H1 (cell line): ENCODE measurements around the gene VAT1L. TPM values are rescaled to one million over a fixed set of nuclear protein-coding genes. Genes with fewer than 3 reads are reported as not detected.

ENCODE experiments used
- CTCF ChIA-PET: fragments of 300-600 bp; sonication (Branson Sonifier 250); formaldehyde crosslinking; loops from one replicate; lab custom pipeline; 2021; ENCODE audit not compliant: partially characterized antibody; lab: Charles Lee
- POLR2A ChIA-PET: fragments of 300-600 bp; sonication (Branson Sonifier 250); formaldehyde crosslinking; loops from one replicate; lab custom pipeline; 2021; ENCODE audit warnings: inconsistent platforms; ENCODE audit not compliant: partially characterized antibody; lab: Charles Lee
- DNase-seq, 2 experiments: peaks; one replicate each; pipeline versions ENCODE4 v3.0.0 to v3.0.0-alpha.2; 2010 to 2022; ENCODE audit warnings: low spot score in 2 of 2, low read depth in 1 of 2, mixed read lengths in 1 of 2
- FAIRE-seq: peaks from 2 replicates; lab custom pipeline; 2011; peaks lifted over from hg19 to GRCh38; lab: Jason Lieb, UNC
- H2AFZ ChIP-seq: 2 replicates; pipeline ENCODE4 v1.8.1; 2012; ENCODE audit warnings: low read length, inconsistent platforms
- H2AK5ac ChIP-seq: 2 replicates; pipeline ENCODE4 v1.6.1; 2013; ENCODE audit warnings: low read depth, low read length
- H2BK120ac ChIP-seq: replicated peaks from 2 replicates; pipeline ENCODE3; 2013; ENCODE audit warnings: low read depth, low read length, inconsistent platforms
- H2BK12ac ChIP-seq: 2 replicates; pipeline ENCODE4 v1.6.1; 2013; ENCODE audit warnings: low read depth, low read length
- H2BK15ac ChIP-seq: 2 replicates; pipeline ENCODE4 v1.6.1; 2013; ENCODE audit warnings: low read length
- H2BK20ac ChIP-seq: 2 replicates; pipeline ENCODE4 v1.6.1; 2013; ENCODE audit warnings: low read length
- H2BK5ac ChIP-seq: 2 replicates; pipeline ENCODE4 v1.6.1; 2013; ENCODE audit warnings: low read depth, low read length
- H3K14ac ChIP-seq: 2 replicates; pipeline ENCODE4 v1.6.1; 2013; ENCODE audit warnings: inconsistent platforms; ENCODE audit not compliant: insufficient read length
- H3K18ac ChIP-seq: 2 replicates; pipeline ENCODE4 v1.6.1; 2013; ENCODE audit warnings: low read length; ENCODE audit errors: extremely low read depth
- H3K23ac ChIP-seq: 2 replicates; pipeline ENCODE4 v1.6.1; 2013; ENCODE audit warnings: inconsistent platforms; ENCODE audit not compliant: insufficient read length
- H3K23me2 ChIP-seq: 2 replicates; pipeline ENCODE4 v1.6.1; 2013; ENCODE audit warnings: low read depth, low read length
- H3K27ac ChIP-seq: 2 replicates; pipeline ENCODE4 v1.6.1; 2011; ENCODE audit warnings: low read depth, low read length, inconsistent platforms
- H3K27me3 ChIP-seq, 4 experiments: replicated peaks in 1 of 4; 1 replicate in 1 of 4; 2 replicates in 3 of 4; pipeline versions ENCODE4 v1.6.1 to v1.8.1; 2011 to 2013; ENCODE audit warnings: low read length in 3 of 4, mild to moderate bottlenecking in 3 of 4, inconsistent platforms in 2 of 4, mixed read lengths in 2 of 4, moderate library complexity in 1 of 4; ENCODE audit not compliant: control insufficient read depth in 3 of 4, insufficient read depth in 3 of 4; ENCODE audit errors: extremely low read depth in 1 of 4
- H3K36me3 ChIP-seq, 4 experiments: 2 replicates each; pipeline versions ENCODE4 v1.6.1 to v1.8.1; 2011 to 2013; ENCODE audit warnings: mild to moderate bottlenecking in 4 of 4, low read length in 3 of 4, moderate library complexity in 2 of 4, control low read depth in 1 of 4, inconsistent platforms in 1 of 4; ENCODE audit not compliant: insufficient read depth in 4 of 4, control insufficient read depth in 2 of 4
- H3K4ac ChIP-seq: replicated peaks from 2 replicates; pipeline ENCODE3; 2013; ENCODE audit warnings: low read length, low read depth, mixed read lengths, inconsistent platforms; ENCODE audit not compliant: insufficient read length
- H3K4me1 ChIP-seq, 4 experiments: replicated peaks in 1 of 4; 1 replicate in 1 of 4; 2 replicates in 3 of 4; pipeline versions ENCODE4 v1.6.1 to v1.8.1; 2011 to 2013; ENCODE audit warnings: low read length in 3 of 4, inconsistent platforms in 2 of 4, mixed read lengths in 1 of 4; ENCODE audit not compliant: insufficient read depth in 4 of 4, control insufficient read depth in 3 of 4
- H3K4me2 ChIP-seq, 2 experiments: 2 replicates each; pipeline versions ENCODE4 v1.6.1 to v1.8.1; 2011 to 2013; ENCODE audit warnings: low read depth in 2 of 2, low read length in 2 of 2, control low read depth in 1 of 2, inconsistent platforms in 1 of 2, mild to moderate bottlenecking in 1 of 2; ENCODE audit not compliant: insufficient read depth in 1 of 2
- H3K4me3 ChIP-seq, 4 experiments: fragments of 200-600, 300-600 bp in 1 of 4; sonication (generic), shearing (Covaris generic), sonication (Bioruptor Twin) in 1 of 4; 2 replicates each; pipeline versions ENCODE4 v1.5.1 to v1.8.1; 2011 to 2016; ENCODE audit warnings: low read length in 4 of 4, low read depth in 3 of 4, control low read depth in 2 of 4, inconsistent platforms in 2 of 4, mild to moderate bottlenecking in 2 of 4, mixed read lengths in 1 of 4, moderate library complexity in 1 of 4; ENCODE audit not compliant: insufficient read depth in 2 of 4; ENCODE audit errors: extremely low read depth in 1 of 4
- H3K56ac ChIP-seq: replicated peaks from 2 replicates; pipeline ENCODE3; 2013; ENCODE audit warnings: low read depth, mild to moderate bottlenecking, mixed read lengths, low read length, inconsistent platforms; ENCODE audit not compliant: insufficient read length
- H3K79me1 ChIP-seq: 2 replicates; pipeline ENCODE4 v1.6.1; 2013; ENCODE audit warnings: low read depth, low read length, control low read depth
- H3K79me2 ChIP-seq, 2 experiments: 2 replicates each; pipeline versions ENCODE4 v1.6.1 to v1.8.1; 2012 to 2013; ENCODE audit warnings: low read length in 2 of 2, mild to moderate bottlenecking in 2 of 2, inconsistent platforms in 1 of 2; ENCODE audit not compliant: insufficient read depth in 2 of 2, control insufficient read depth in 1 of 2
- H3K9ac ChIP-seq, 4 experiments: replicated peaks in 1 of 4; 1 replicate in 1 of 4; 2 replicates in 3 of 4; pipeline versions ENCODE4 v1.6.1 to v1.8.1; 2011 to 2013; ENCODE audit warnings: low read depth in 3 of 4, low read length in 3 of 4, control low read depth in 2 of 4, mild to moderate bottlenecking in 2 of 4, moderate library complexity in 2 of 4, inconsistent platforms in 1 of 4; ENCODE audit errors: extremely low read depth in 1 of 4
- H3K9me3 ChIP-seq, 2 experiments: 2 replicates each; pipeline versions ENCODE4 v1.6.1 to v1.8.1; 2012 to 2013; ENCODE audit warnings: mild to moderate bottlenecking in 2 of 2, moderate library complexity in 2 of 2, control low read depth in 1 of 2, inconsistent platforms in 1 of 2, low read depth in 1 of 2, low read length in 1 of 2, mixed read lengths in 1 of 2; ENCODE audit not compliant: insufficient read depth in 2 of 2
- H4K20me1 ChIP-seq, 2 experiments: replicated peaks in 1 of 2; 2 replicates each; pipeline versions ENCODE3 to v1.8.1; 2011 to 2013; ENCODE audit warnings: inconsistent platforms in 2 of 2, low read length in 2 of 2, mild to moderate bottlenecking in 1 of 2; ENCODE audit not compliant: insufficient read depth in 2 of 2, control insufficient read depth in 1 of 2
- H4K5ac ChIP-seq: 2 replicates; pipeline ENCODE4 v1.6.1; 2013; ENCODE audit warnings: low read length, low read depth, mixed read lengths, inconsistent platforms; ENCODE audit not compliant: insufficient read length
- H4K8ac ChIP-seq: 2 replicates; pipeline ENCODE4 v1.8.0; 2013; ENCODE audit warnings: mild to moderate bottlenecking, moderate library complexity, low read length, inconsistent platforms; ENCODE audit not compliant: insufficient read depth; ENCODE audit errors: extremely low read depth
- H4K91ac ChIP-seq: replicated peaks from 2 replicates; pipeline ENCODE3; 2013; ENCODE audit warnings: low read length, mixed read lengths, inconsistent platforms; ENCODE audit not compliant: insufficient read length
- ASH2L ChIP-seq: fragments of 200-600, 300-600 bp; sonication (generic); IDR thresholded peaks from one replicate; pipeline ENCODE4 v1.7.1; 2017; ENCODE audit warnings: low read length
- CBX5 ChIP-seq: fragments of 300-800, 300-1000 bp; sonication (generic); IDR thresholded peaks from 2 replicates; pipeline ENCODE4 v1.7.1; 2016; ENCODE audit warnings: antibody characterized with exemption, low read length, low read depth
- CHD1 ChIP-seq: IDR thresholded peaks from 2 replicates; pipeline ENCODE4 v1.6.1; 2012; ENCODE audit warnings: low read depth, low read length, improper control_type of control experiment
- CHD2 ChIP-seq: IDR thresholded peaks from 2 replicates; pipeline ENCODE4 v1.6.1; 2012; ENCODE audit warnings: low read length, improper control_type of control experiment
- CTBP2 ChIP-seq: IDR thresholded peaks from 2 replicates; pipeline ENCODE4 v1.7.0; 2011; ENCODE audit warnings: borderline replicate concordance, mild to moderate bottlenecking, moderate library complexity, mixed read lengths, low read length; ENCODE audit not compliant: insufficient read depth, insufficient read length
- FOSL1 ChIP-seq: IDR thresholded peaks from 2 replicates; pipeline ENCODE4 v1.6.1; 2011; ENCODE audit warnings: mild to moderate bottlenecking, low read depth, low read length, moderate library complexity; ENCODE audit not compliant: insufficient read depth
- JUN ChIP-seq: IDR thresholded peaks from 2 replicates; pipeline ENCODE4 v1.6.1; 2011; ENCODE audit warnings: low read depth, mild to moderate bottlenecking, improper control_type of control experiment, low read length
- RBBP5 ChIP-seq: IDR thresholded peaks from 2 replicates; pipeline ENCODE4 v1.7.1; 2012; ENCODE audit warnings: low read depth, mild to moderate bottlenecking, inconsistent platforms, low read length, moderate library complexity, borderline replicate concordance
- SIX5 ChIP-seq: IDR thresholded peaks from 2 replicates; pipeline ENCODE4 v1.6.1; 2011; ENCODE audit warnings: mild to moderate bottlenecking, low read depth, low read length
- SP2 ChIP-seq: IDR thresholded peaks from 2 replicates; pipeline ENCODE4 v1.6.1; 2012; ENCODE audit warnings: mild to moderate bottlenecking, low read length, inconsistent platforms
- SP4 ChIP-seq: IDR thresholded peaks from 2 replicates; pipeline ENCODE4 v1.6.1; 2012; ENCODE audit warnings: low read length, inconsistent platforms
- TEAD4 ChIP-seq: IDR thresholded peaks from 2 replicates; pipeline ENCODE4 v1.6.1; 2012; ENCODE audit warnings: low read depth, low read length, inconsistent platforms, mixed read lengths
- WGBS, 2 experiments: shearing (Covaris generic) in 1 of 2; methylation state at CpG; one replicate each; pipeline versions ENCODE4 v1.1.6 to v1.1.7; 2013 to 2015; ENCODE audit warnings: low lambda C conversion rate in 2 of 2, mixed read lengths in 2 of 2, inconsistent platforms in 1 of 2, low coverage in 1 of 2, missing lambda C conversion rate in 1 of 2; ENCODE audit not compliant: insufficient replicate concordance in 2 of 2, insufficient coverage in 1 of 2, insufficient read length in 1 of 2; ENCODE audit errors: extremely low coverage in 1 of 2, missing lambda C conversion rate in 1 of 2; 5-methylcytosine and 5-hydroxymethylcytosine counted together
- polyA plus RNA-seq, 7 experiments: library from polyadenylated mRNA; depleted of rRNA in 3 of 7; stranded (reverse) in 5 of 7; unstranded in 2 of 7; fragments of >200 nt in 5 of 7; fragments of 200-250 nt in 2 of 7; gene quantifications; 1 replicate in 5 of 7; 2 replicates in 1 of 7; 4 replicates in 1 of 7; pipeline versions ENCODE4 v1.2.1 to v1.2.3, GENCODE V29; 2011 to 2013; ENCODE audit warnings: missing spikeins in 2 of 7, mixed read lengths in 2 of 7
- total RNA-seq: library from RNA; stranded (reverse); fragmentation: NEBNext Ultra II Directional; extraction: Animal tissue kit (Norgen Biotek cat#: 25700); gene quantifications from 2 replicates; pipeline ENCODE4 v1.2.1, GENCODE V29; 2021
- TF ChIP-seq, protein P1 (sequence below): IDR thresholded peaks from 2 replicates; pipeline ENCODE4 v1.6.1; 2012; ENCODE audit warnings: inconsistent platforms

The VAT1L gene
- total and polyA plus RNA-seq, 2 of the 8 experiments (the other 6 are each of a cell fraction or from before 2014, with no cell fraction given), result 46.3 to 48.2 TPM

DNA sequence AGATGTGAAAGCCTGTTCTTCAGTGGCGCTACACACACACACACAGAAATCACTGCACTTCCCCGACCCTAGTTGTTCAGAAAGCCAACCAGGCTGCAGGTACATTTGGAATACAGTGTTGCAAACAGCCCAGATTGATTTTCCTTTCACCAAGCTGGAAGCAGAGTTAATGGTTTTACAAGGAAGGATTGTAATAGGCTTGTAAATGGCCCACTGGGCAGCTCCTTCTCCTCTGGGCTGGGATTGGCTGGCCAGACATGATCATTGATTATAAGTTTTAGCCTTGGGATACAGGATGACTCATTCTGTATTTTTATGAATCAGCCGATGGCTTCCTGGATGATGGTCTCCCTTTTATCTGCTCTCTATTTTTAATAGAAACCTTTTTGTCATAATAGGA is 2.5 kb downstream of the VAT1L start:
- H3K4me1 ChIP-seq, result peaks cover 0 to 3% (median 0%) of the 10 kb centered on the region in 4 experiments; a peak in 5 of 7 replicates
- H2BK120ac ChIP-seq, result no peak overlapping the region
- no peak overlapping the region for H3K4ac ChIP-seq
- no peak overlapping the region for H3K9ac ChIP-seq
- H3K36me3 ChIP-seq, result no peaks in the 10 kb centered on the region; a peak in 1 of 8 replicates
- ChIA-PET POLR2A (interaction anchor here (1.3 kb wide), 1 partner anchor 176 kb away, joined by 3 read pairs; no protein-coding TSS in a partner anchor), CTCF (interaction anchor here (1.3 to 1.8 kb wide), 2 partner anchors 11 to 180 kb away, joined by 4 to 5 read pairs; no protein-coding TSS in a partner anchor)
- H2BK15ac ChIP-seq, result no peak overlapping the region
- H3K4me2 ChIP-seq, result peak overlapping the region in 1 of 2 experiments; percentile 98; a peak in 2 of 4 replicates
- no peak overlapping the region for H3K14ac ChIP-seq
- H3K79me1 ChIP-seq, result 0 out of 2 replicates have a peak, but pooled peaks cover 3% of the 10 kb centered on the region
- WGBS, 2 experiments, result 89% methylated on average over 3 of the region's 3 CpGs; no CpG with 5 or more reads in 1 of the 2 experiments
- peaks cover 0 to 2% of the 10 kb centered on the region in 2 experiments for H4K20me1 ChIP-seq
- H3K79me2 ChIP-seq, result peaks cover 6 to 60% of the 10 kb centered on the region in 2 experiments; a peak in 2 of 4 replicates
- no peak overlapping the region for H2BK5ac ChIP-seq
- H2AK5ac ChIP-seq, result no peak overlapping the region
- DNase-seq (no peak), FAIRE-seq (no peak)
- no peak overlapping the region for H2BK20ac ChIP-seq
- no peak overlapping the region for H4K8ac ChIP-seq
- H3K9me3 ChIP-seq, result no peaks in the 10 kb centered on the region
- no peak overlapping the region for H2BK12ac ChIP-seq
- H4K5ac ChIP-seq, result no peak overlapping the region
- H3K23me2 ChIP-seq, result peaks cover 20% of the 10 kb centered on the region
- H3K27ac ChIP-seq, result no peak overlapping the region
- H4K91ac ChIP-seq, result no peak overlapping the region
- H3K4me3 ChIP-seq, result peak overlapping the region in 1 of 4 experiments; percentile 74; a peak in 3 of 8 replicates
- H3K18ac ChIP-seq, result no peak overlapping the region
- no peak overlapping the region for H3K23ac ChIP-seq
- H2AFZ ChIP-seq, result no peak overlapping the region
- H3K27me3 ChIP-seq, result peaks cover 0 to 19% (median 15%) of the 10 kb centered on the region in 4 experiments; a peak in 5 of 7 replicates
- H3K56ac ChIP-seq, result no peak overlapping the region
- TF ChIP-seq ASH2L, result no peak
- TF ChIP-seq CTBP2, result no peak
- TF ChIP-seq JUN, result no peak
- TF ChIP-seq CHD1, result no peak
- no peak for TF ChIP-seq CHD2
- TF ChIP-seq, protein P1, sequence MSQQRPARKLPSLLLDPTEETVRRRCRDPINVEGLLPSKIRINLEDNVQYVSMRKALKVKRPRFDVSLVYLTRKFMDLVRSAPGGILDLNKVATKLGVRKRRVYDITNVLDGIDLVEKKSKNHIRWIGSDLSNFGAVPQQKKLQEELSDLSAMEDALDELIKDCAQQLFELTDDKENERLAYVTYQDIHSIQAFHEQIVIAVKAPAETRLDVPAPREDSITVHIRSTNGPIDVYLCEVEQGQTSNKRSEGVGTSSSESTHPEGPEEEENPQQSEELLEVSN, result no peak
- no peak for TF ChIP-seq SP4
- no peak for TF ChIP-seq FOSL1
- TF ChIP-seq RBBP5, result no peak
- TF ChIP-seq SIX5, result no peak
- TF ChIP-seq SP2, result no peak
- no peak for TF ChIP-seq TEAD4
- no peak for TF ChIP-seq CBX5
